Kasumi-1 (cell line): Measurements from ENCODE around the gene TSPAN14.

Experiments
- DNase-seq, 2 experiments: peaks; one replicate each; lab custom pipeline; 2025; lab: John Stamatoyannopoulos, UW

TSPAN14 gene

GRCh38 chr10:80504158-80504811 is 50.2 kb downstream of the TSPAN14 start:
- DNase-seq: peak; percentile 58 to 65

- no peak for DNase-seq
Measured at GRCh38 chr10:80504897-80505465, 50.9 kb downstream of the TSPAN14 start.

DNA sequence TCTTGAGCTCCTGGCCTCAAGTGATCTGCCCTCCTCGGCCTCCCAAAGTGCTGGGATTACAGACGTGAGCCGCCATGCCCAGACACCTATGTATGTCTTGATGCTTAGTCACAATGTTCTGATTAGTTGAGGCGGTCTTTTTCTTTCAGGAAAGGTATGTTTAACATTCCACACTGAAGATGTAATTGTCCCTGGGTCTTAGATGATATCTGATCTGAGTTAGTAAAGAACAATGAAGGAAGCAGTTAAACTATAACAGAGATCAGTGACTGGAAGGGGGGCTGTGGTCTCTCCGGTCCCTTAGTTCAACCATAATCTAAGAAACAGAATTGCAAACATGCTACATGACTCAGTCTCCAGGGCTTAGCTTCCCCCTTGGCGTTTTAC is 52.1 kb downstream of the TSPAN14 start:
- no peak for DNase-seq

DNA sequence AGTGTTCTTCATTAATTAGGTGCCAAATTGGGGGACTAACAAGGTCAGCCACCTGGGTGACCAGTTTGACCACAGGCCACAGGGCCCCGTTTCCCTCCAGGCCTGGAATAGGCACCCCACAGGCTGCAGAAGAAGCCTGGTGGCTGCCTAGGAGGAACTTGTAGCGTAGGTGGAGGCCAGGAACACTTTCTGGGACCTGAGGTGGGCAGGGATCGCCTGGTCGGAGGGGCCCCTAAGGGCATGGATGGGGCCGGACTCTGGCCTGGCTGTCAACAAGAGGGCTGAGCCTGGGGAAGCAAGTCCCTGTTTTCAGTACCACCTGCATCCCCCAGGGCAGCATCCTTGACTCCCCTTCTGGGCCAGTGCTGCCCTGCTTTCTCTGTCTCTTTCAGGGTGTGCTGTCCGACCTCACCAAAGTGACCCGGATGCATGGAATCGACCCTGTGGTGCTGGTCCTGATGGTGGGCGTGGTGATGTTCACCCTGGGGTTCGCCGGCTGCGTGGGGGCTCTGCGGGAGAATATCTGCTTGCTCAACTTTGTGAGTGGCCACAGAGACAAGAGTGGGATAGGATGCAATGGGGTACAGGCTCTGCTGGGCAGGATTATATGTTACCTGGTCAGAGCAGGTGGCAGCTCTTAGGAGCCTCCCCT is 52.9 kb downstream of the TSPAN14 start:
- DNase-seq: no peak

- DNase-seq: no peak
Measured at GRCh38 chr10:80509108-80509402, 54.9 kb downstream of the TSPAN14 start.

GRCh38 chr10:80509403-80510161 is 55.5 kb downstream of the TSPAN14 start:
- DNase-seq: no peak

GRCh38 chr10:80512031-80512526 is 58.0 kb downstream of the TSPAN14 start:
- no peak for DNase-seq

GRCh38 chr10:80513106-80513505 is 59.0 kb downstream of the TSPAN14 start:
- DNase-seq: no peak

DNA sequence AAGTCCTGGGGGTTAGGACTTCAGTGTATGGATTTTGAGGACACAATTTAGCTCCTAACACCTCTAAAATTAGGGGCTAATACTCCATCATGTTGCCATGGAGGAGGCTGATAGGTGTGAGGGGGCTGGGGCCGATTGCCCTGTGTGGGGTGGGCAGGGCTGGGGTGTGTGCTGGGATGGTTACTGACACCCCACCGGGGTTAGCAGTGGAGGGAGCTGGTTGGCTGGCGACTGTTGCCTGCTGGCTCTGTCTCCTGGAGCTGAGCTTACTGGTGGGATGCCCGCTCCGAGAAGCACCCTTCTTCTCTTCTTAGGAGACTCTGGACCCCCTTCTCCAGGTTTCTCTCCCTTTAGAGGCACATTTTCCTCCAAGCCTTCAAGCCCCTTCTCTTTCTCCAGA is 61.4 kb downstream of the TSPAN14 start:
- DNase-seq: no peak

- DNase-seq: no peak
Measured at GRCh38 chr10:80515941-80516340, 61.8 kb downstream of the TSPAN14 start.

GRCh38 chr10:80516506-80517075 is 62.5 kb downstream of the TSPAN14 start:
- DNase-seq: no peak

DNA sequence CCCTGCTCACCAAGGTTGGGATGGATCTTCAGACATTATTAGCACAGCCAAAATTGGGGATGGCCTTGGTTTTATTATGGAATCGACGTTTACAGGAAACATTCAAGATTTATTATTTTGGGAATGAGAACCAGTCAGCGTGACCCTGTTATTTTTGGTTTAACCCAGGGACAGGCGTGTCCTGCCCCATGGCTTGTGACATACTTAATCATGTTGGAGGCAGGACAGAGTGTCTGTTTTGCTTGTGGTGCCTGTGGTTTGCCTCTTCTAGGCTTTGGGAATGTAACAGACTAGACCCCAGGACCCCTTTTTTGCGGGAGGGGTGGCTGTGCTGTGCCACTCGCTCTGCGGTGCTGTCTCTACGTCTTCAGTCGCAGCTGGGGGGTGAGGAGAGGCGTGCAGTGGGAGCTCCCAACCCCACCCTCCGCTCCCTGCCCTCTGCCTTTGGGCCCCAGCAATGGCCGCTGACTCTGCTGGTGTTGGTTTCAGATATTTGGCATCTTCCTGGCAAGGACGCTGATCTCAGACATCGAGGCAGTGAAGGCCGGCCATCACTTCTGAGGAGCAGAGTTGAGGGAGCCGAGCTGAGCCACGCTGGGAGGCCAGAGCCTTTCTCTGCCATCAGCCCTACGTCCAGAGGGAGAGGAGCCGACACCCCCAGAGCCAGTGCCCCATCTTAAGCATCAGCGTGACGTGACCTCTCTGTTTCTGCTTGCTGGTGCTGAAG is 63.5 kb downstream of the TSPAN14 start:
- DNase-seq: no peak

- no peak for DNase-seq
Measured at GRCh38 chr10:80518143-80518806, 64.2 kb downstream of the TSPAN14 start.

DNA sequence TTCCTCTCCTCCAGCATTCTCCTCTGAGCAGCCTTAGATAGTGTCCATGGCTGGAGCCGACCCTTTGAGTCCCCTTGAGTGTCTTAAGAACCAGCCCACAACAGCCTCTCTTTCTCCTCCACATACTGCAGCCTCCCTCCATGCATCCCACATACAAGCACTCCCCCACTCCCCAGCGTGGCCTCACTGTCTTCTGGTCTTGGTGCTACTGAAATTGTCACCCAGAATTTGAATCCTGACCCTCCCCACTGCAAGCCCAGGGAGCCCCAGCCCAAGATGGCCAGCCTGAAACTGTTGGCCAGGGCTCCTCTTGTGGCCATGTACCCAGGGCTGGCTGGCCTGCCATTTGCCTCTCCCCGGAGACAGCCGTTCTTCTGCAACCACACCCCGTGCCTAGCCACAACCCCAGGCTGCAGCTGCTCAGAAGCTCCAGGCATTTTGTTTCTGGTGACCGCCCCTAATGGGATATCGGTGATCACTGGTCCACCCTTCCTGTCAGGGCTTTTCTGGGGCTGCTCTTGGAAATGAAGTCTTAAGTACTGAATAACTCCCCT is 64.8 kb downstream of the TSPAN14 start:
- no peak for DNase-seq

GRCh38 chr10:80519936-80520650 is 66.0 kb downstream of the TSPAN14 start:
- DNase-seq: no peak

GRCh38 chr10:80520661-80521470 is 66.8 kb downstream of the TSPAN14 start:
- no peak for DNase-seq

DNA sequence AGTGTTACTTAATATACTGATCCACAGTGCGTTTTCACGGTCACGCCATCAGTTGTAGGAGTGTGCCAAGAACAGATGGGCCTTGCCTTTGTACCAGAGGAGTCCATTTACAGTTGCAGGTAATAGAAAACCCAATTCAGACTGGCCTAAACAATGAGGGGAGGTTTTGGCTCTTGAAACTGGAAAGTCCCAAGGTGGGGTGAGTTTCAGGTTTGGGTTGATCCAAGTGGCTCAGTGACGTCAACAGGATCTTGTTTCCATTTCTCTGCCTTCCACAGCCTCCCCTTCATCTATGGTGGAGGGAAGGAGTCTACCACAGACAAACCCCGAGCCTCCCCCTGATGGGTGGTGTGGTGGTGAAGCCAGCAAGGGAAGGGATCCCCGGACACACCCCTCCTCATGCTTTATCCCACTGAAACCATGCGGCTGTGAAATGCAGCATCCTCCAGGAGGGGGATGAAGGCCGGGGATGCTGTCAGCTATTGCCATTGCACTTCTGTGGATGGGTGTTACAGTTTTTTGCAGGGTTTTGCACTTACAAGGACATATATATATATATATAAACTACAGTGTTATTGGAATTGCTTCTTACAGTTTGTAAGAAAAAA is 68.8 kb downstream of the TSPAN14 start:
- DNase-seq: no peak

- DNase-seq: no peak
Measured at GRCh38 chr10:80523773-80524172, 69.7 kb downstream of the TSPAN14 start.
